Measurements from ENCODE around the gene SELENOT. TPM values are rescaled to one million over a fixed set of nuclear protein-coding genes. Genes with fewer than 3 reads are reported as not detected.

SELENOT gene
- total and polyA plus RNA-seq, 2 of the 8 experiments (the other 6 are each of a cell fraction or from before 2014, with no cell fraction given) = 79.0 to 290 TPM

DNA sequence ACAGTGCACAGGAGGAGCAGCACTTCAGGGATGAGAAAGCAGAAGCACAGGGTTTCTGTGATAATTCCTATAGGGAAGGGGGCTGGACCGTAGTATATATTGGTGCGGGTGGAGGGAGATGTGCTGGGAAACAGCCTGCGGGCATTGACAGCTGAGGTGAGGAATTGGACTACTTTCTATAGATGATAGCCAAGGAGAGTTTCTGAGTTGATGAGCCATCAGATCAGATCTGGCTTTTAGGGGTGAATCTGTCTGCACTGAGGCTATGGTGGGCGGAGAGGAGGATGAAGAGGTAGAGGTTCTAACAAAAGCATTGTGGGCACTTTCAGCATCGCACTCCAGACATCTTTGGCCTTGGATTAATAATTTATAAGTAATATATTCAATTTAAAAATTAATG is 33.1 kb downstream of the SELENOT start (continued):
- TF ChIP-seq, protein P1, sequence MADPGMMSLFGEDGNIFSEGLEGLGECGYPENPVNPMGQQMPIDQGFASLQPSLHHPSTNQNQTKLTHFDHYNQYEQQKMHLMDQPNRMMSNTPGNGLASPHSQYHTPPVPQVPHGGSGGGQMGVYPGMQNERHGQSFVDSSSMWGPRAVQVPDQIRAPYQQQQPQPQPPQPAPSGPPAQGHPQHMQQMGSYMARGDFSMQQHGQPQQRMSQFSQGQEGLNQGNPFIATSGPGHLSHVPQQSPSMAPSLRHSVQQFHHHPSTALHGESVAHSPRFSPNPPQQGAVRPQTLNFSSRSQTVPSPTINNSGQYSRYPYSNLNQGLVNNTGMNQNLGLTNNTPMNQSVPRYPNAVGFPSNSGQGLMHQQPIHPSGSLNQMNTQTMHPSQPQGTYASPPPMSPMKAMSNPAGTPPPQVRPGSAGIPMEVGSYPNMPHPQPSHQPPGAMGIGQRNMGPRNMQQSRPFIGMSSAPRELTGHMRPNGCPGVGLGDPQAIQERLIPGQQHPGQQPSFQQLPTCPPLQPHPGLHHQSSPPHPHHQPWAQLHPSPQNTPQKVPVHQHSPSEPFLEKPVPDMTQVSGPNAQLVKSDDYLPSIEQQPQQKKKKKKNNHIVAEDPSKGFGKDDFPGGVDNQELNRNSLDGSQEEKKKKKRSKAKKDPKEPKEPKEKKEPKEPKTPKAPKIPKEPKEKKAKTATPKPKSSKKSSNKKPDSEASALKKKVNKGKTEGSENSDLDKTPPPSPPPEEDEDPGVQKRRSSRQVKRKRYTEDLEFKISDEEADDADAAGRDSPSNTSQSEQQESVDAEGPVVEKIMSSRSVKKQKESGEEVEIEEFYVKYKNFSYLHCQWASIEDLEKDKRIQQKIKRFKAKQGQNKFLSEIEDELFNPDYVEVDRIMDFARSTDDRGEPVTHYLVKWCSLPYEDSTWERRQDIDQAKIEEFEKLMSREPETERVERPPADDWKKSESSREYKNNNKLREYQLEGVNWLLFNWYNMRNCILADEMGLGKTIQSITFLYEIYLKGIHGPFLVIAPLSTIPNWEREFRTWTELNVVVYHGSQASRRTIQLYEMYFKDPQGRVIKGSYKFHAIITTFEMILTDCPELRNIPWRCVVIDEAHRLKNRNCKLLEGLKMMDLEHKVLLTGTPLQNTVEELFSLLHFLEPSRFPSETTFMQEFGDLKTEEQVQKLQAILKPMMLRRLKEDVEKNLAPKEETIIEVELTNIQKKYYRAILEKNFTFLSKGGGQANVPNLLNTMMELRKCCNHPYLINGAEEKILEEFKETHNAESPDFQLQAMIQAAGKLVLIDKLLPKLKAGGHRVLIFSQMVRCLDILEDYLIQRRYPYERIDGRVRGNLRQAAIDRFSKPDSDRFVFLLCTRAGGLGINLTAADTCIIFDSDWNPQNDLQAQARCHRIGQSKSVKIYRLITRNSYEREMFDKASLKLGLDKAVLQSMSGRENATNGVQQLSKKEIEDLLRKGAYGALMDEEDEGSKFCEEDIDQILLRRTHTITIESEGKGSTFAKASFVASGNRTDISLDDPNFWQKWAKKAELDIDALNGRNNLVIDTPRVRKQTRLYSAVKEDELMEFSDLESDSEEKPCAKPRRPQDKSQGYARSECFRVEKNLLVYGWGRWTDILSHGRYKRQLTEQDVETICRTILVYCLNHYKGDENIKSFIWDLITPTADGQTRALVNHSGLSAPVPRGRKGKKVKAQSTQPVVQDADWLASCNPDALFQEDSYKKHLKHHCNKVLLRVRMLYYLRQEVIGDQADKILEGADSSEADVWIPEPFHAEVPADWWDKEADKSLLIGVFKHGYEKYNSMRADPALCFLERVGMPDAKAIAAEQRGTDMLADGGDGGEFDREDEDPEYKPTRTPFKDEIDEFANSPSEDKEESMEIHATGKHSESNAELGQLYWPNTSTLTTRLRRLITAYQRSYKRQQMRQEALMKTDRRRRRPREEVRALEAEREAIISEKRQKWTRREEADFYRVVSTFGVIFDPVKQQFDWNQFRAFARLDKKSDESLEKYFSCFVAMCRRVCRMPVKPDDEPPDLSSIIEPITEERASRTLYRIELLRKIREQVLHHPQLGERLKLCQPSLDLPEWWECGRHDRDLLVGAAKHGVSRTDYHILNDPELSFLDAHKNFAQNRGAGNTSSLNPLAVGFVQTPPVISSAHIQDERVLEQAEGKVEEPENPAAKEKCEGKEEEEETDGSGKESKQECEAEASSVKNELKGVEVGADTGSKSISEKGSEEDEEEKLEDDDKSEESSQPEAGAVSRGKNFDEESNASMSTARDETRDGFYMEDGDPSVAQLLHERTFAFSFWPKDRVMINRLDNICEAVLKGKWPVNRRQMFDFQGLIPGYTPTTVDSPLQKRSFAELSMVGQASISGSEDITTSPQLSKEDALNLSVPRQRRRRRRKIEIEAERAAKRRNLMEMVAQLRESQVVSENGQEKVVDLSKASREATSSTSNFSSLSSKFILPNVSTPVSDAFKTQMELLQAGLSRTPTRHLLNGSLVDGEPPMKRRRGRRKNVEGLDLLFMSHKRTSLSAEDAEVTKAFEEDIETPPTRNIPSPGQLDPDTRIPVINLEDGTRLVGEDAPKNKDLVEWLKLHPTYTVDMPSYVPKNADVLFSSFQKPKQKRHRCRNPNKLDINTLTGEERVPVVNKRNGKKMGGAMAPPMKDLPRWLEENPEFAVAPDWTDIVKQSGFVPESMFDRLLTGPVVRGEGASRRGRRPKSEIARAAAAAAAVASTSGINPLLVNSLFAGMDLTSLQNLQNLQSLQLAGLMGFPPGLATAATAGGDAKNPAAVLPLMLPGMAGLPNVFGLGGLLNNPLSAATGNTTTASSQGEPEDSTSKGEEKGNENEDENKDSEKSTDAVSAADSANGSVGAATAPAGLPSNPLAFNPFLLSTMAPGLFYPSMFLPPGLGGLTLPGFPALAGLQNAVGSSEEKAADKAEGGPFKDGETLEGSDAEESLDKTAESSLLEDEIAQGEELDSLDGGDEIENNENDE (IDR thresholded peaks at IDR 0.05; ENCODE audit: insufficient replicate concordance, low read length) = no peak
- TF ChIP-seq EGR1 (IDR thresholded peaks at IDR 0.05; ENCODE audit: borderline replicate concordance, low read depth, low read length) (no peak), ZNF274 (IDR thresholded peaks at IDR 0.05; ENCODE audit: borderline replicate concordance, extremely low read depth, low read length) (no peak)
